Measurements from ENCODE around the gene KCNG3. TPM values are rescaled to one million over a fixed set of nuclear protein-coding genes. Genes with fewer than 3 reads are reported as not detected.

The KCNG3 gene
- polyA plus RNA-seq, 3 donors = not detected

GRCh38 chr2:42429352-42429751, 64.4 kb downstream of the KCNG3 start:
- H3K9me3 Mint-ChIP-seq = peaks cover 0 to 2% (median 0%) of the 10 kb centered on the region in 7 donors
- H3K27ac ChIP-seq (ENCODE audit: low read depth in 1 of 2, low read length in 2 of 2) = no peak overlapping the region
- H3K9ac ChIP-seq (ENCODE audit: insufficient read depth, low read length, poor library complexity, severe bottlenecking) = no peak overlapping the region
- H3K4me1 ChIP-seq (ENCODE audit: control insufficient read depth in 1 of 2, insufficient read depth in 2 of 2, low read length in 2 of 2) = no peaks in the 10 kb centered on the region
- no peak overlapping the region for H3K4me3 ChIP-seq (replicated peaks in 1 of 3; ENCODE audit: low read depth in 2 of 3, low read length in 3 of 3)
- H3K9me3 ChIP-seq (replicated peaks in 1 of 2; ENCODE audit: control insufficient read depth in 1 of 2, insufficient read depth in 1 of 2, low read length in 2 of 2) = no peaks in the 10 kb centered on the region
- 94% methylated on average over 2 of the region's 2 CpGs for WGBS (ENCODE audit: insufficient coverage)
- no peaks in the 10 kb centered on the region for H3K4me1 Mint-ChIP-seq
- no peak overlapping the region for H3K4me2 ChIP-seq (replicated peaks; ENCODE audit: extremely low read depth, low read length, poor library complexity, severe bottlenecking)
- no peaks in the 10 kb centered on the region for H3K27me3 ChIP-seq (ENCODE audit: control insufficient read depth in 2 of 2, insufficient read depth in 2 of 2, low read length in 2 of 2)
- H3K79me2 ChIP-seq (ENCODE audit: insufficient read depth, low read length) = no peaks in the 10 kb centered on the region
- intact Hi-C loops (cut with micrococcal nuclease) = no loop called here
- no peak for DNase-seq
- H3K36me3 Mint-ChIP-seq = no peaks in the 10 kb centered on the region
- no peak for TF ChIP-seq CTCF (IDR thresholded peaks at IDR 0.05)
- no peak overlapping the region for H3K4me3 Mint-ChIP-seq
- no peaks in the 10 kb centered on the region for H3K36me3 ChIP-seq (replicated peaks in 1 of 2; ENCODE audit: control insufficient read depth in 1 of 2, insufficient read depth in 2 of 2, low read length in 2 of 2)
- no peak overlapping the region for H3K27ac Mint-ChIP-seq
- H2AFZ ChIP-seq (ENCODE audit: insufficient read depth, low read depth, low read length, poor library complexity, severe bottlenecking) = no peak overlapping the region
- H4K20me1 ChIP-seq (ENCODE audit: insufficient read depth, low read length) = no peaks in the 10 kb centered on the region
- peaks cover 2 to 9% (median 3%) of the 10 kb centered on the region in 3 donors for H3K27me3 Mint-ChIP-seq (ENCODE audit: low read depth in 3 of 3)

GRCh38 chr2:42425697-42426096, 68.1 kb downstream of the KCNG3 start:
- H3K4me2 ChIP-seq (replicated peaks; ENCODE audit: extremely low read depth, low read length, poor library complexity, severe bottlenecking) = no peak overlapping the region
- H3K4me3 Mint-ChIP-seq = no peak overlapping the region

More at GRCh38 chr2:42425697-42426096, 68.1 kb downstream of the KCNG3 start:
- Histone ChIP-seq H3K4me3 (replicated peaks in 1 of 3; ENCODE audit: low read depth in 2 of 3, low read length in 3 of 3) (no peak overlapping the region), H3K79me2 (ENCODE audit: insufficient read depth, low read length) (no peaks in the 10 kb centered on the region), H3K4me1 (ENCODE audit: control insufficient read depth in 1 of 2, insufficient read depth in 2 of 2, low read length in 2 of 2) (no peaks in the 10 kb centered on the region), H3K27ac (ENCODE audit: low read depth in 1 of 2, low read length in 2 of 2) (no peak overlapping the region), H3K36me3 (replicated peaks in 1 of 2; ENCODE audit: control insufficient read depth in 1 of 2, insufficient read depth in 2 of 2, low read length in 2 of 2) (no peaks in the 10 kb centered on the region), H3K27me3 (ENCODE audit: control insufficient read depth in 2 of 2, insufficient read depth in 2 of 2, low read length in 2 of 2) (no peaks in the 10 kb centered on the region), H3K9ac (ENCODE audit: insufficient read depth, low read length, poor library complexity, severe bottlenecking) (no peak overlapping the region), H4K20me1 (ENCODE audit: insufficient read depth, low read length) (no peaks in the 10 kb centered on the region), H2AFZ (ENCODE audit: insufficient read depth, low read depth, low read length, poor library complexity, severe bottlenecking) (no peak overlapping the region), H3K9me3 (replicated peaks in 1 of 2; ENCODE audit: control insufficient read depth in 1 of 2, insufficient read depth in 1 of 2, low read length in 2 of 2) (no peaks in the 10 kb centered on the region)
- no CpG with 5 or more reads among the region's 3 CpGs for WGBS (ENCODE audit: insufficient coverage)
- H3K36me3 Mint-ChIP-seq = no peaks in the 10 kb centered on the region
- H3K9me3 Mint-ChIP-seq = peaks cover 0 to 2% (median 0%) of the 10 kb centered on the region in 7 donors
- no peak for DNase-seq
- intact Hi-C loops (cut with micrococcal nuclease) = no loop called here
- H3K27ac Mint-ChIP-seq = no peak overlapping the region
- no peak for TF ChIP-seq CTCF (IDR thresholded peaks at IDR 0.05)
- H3K4me1 Mint-ChIP-seq = peaks cover 4% of the 10 kb centered on the region
- peaks cover 3 to 6% (median 5%) of the 10 kb centered on the region in 3 donors for H3K27me3 Mint-ChIP-seq (ENCODE audit: low read depth in 3 of 3)
